Stomach (tissue), 9 donors: Measurements from ENCODE around the gene CARHSP1. TPM values are rescaled to one million over a fixed set of nuclear protein-coding genes. Genes with fewer than 3 reads are reported as not detected.
A peak's percentile ranks its signal among the peaks of the same experiment; 100 is the strongest.

ENCODE experiments used
- DNase-seq, 2 donors: peaks; one replicate each; pipeline versions ENCODE4 v3.0.0 to v3.0.0-alpha.2; 2013 to 2019
- H3K27ac ChIP-seq, 5 donors: fragments of 200-600 bp in 4 of 5; sonication (generic) in 4 of 5; one replicate each; pipeline ENCODE4 v1.5.1; 2013 to 2019; ENCODE audit warnings: mild to moderate bottlenecking in 1 of 5, moderate library complexity in 1 of 5
- H3K27me3 ChIP-seq, 3 donors: fragments of 200-600 bp; sonication (generic); one replicate each; pipeline ENCODE4 v1.5.1; 2017 to 2019; ENCODE audit warnings: mixed run types in 1 of 3
- H3K36me3 ChIP-seq, 4 donors: fragments of 200-600 bp; sonication (generic); 1 replicate in 3 of 4; 2 replicates in 1 of 4; pipeline ENCODE4 v1.5.1; 2016 to 2019
- H3K4me1 ChIP-seq, 4 donors: fragments of 200-600 bp; sonication (generic); one replicate each; pipeline ENCODE4 v1.5.1; 2016 to 2019
- H3K4me3 ChIP-seq, 4 donors: fragments of 200-600 bp; sonication (generic) in 3 of 4; one replicate each; pipeline ENCODE4 v1.5.1; 2016 to 2019; ENCODE audit warnings: mild to moderate bottlenecking in 1 of 4
- H3K9me3 ChIP-seq, 4 donors: fragments of 200-600 bp; sonication (generic); one replicate each; pipeline ENCODE4 v1.5.1; 2016 to 2019
- CTCF ChIP-seq, 7 experiments: fragments of 450-650 bp in 4 of 7; fragments of 200-600 bp in 3 of 7; sonication (generic) in 3 of 7; IDR thresholded peaks; one replicate each; pipeline ENCODE4 v1.5.1; 2016 to 2019; ENCODE audit warnings: antibody characterized with exemption in 7 of 7, control low read depth in 2 of 7, mild to moderate bottlenecking in 1 of 7
- EP300 ChIP-seq: sonication (generic); formaldehyde crosslinking; IDR thresholded peaks from one replicate; pipeline ENCODE4 v1.6.1; 2017; ENCODE audit warnings: antibody characterized with exemption
- POLR2A ChIP-seq, 4 donors: fragments of 450-650 bp; IDR thresholded peaks; one replicate each; pipeline ENCODE4 v1.6.1; 2016; ENCODE audit warnings: antibody characterized with exemption in 4 of 4, control low read depth in 2 of 4, mild to moderate bottlenecking in 1 of 4, moderate library complexity in 1 of 4
- POLR2AphosphoS5 ChIP-seq, 3 donors: sonication (generic); formaldehyde crosslinking; IDR thresholded peaks; one replicate each; pipeline ENCODE4 v1.6.1; 2016; ENCODE audit warnings: antibody characterized with exemption in 3 of 3
- WGBS, 5 donors: extraction: QIAGEN DNeasy Blood & Tissue Kit in 3 of 5; methylation state at CpG; one replicate each; pipeline versions ENCODE4 v1.1.5 to v1.1.7; 2013 to 2018; 5-methylcytosine and 5-hydroxymethylcytosine counted together
- intact Hi-C: fragments of 100-400 bp; cut with DNase I; formaldehyde crosslinking; loops from one replicate; pipeline ENCODE4 v1.15.1; 2023; ENCODE audit warnings: low total_unique reads
- polyA plus RNA-seq, 3 donors: library from polyadenylated mRNA; stranded (reverse); fragments of 200-250 nt; gene quantifications; one replicate each; pipeline ENCODE4 v1.2.3, GENCODE V29; 2013
- total RNA-seq, 5 donors: library from RNA; depleted of rRNA; stranded (reverse); fragments of >200 nt; gene quantifications; one replicate each; pipeline versions ENCODE4 v1.1.0 to v1.2.3, GENCODE V29; 2014 to 2016
- donor health status: healthy with polysubstance abuse.
- donor health status: Bipolar disorder and iron deficiency.
- donor health status: healthy.

CARHSP1 gene
- total and polyA plus RNA-seq, 8 donors = 2.0 to 190 (median 58.5) TPM

- peak in 1 of 2 donors; percentile 78 for DNase-seq
- peaks cover 0 to 30% (median 0%) of the 10 kb centered on the region in 3 donors for H3K27me3 ChIP-seq
- 9 to 15% (median 11%) methylated on average over 17 to 20 of the region's 20 CpGs for WGBS, 5 donors
- intact Hi-C loops = loop anchor here (10.0 kb wide), 2 partner anchors 81 to 321 kb away; no protein-coding TSS in a partner anchor
- H3K4me1 ChIP-seq = peaks cover 18 to 41% (median 31%) of the 10 kb centered on the region in 4 donors
- no peaks in the 10 kb centered on the region for H3K9me3 ChIP-seq
- H3K36me3 ChIP-seq = peaks cover 5 to 32% (median 24%) of the 10 kb centered on the region in 4 donors
- H3K27ac ChIP-seq = no peak overlapping the region
- H3K4me3 ChIP-seq = no peak overlapping the region
- TF ChIP-seq EP300 = no peak
- no peak for TF ChIP-seq CTCF (IDR thresholded peaks at IDR 0.05)
- no peak for TF ChIP-seq POLR2A (IDR thresholded peaks at IDR 0.05)
- no peak for TF ChIP-seq POLR2AphosphoS5 (IDR thresholded peaks at IDR 0.05)
These were observed 17.1 kb upstream of the CARHSP1 start for GRCh38 chr16:8885674-8886592.

GRCh38 chr16:8882725-8883377, 14.0 kb upstream of the CARHSP1 start:
- Histone ChIP-seq H3K27me3 (peaks cover 0 to 30% (median 0%) of the 10 kb centered on the region in 3 donors), H3K36me3 (peaks cover 0 to 9% (median 5%) of the 10 kb centered on the region in 4 donors), H3K4me3 (no peak overlapping the region), H3K4me1 (peaks cover 18 to 42% (median 37%) of the 10 kb centered on the region in 4 donors), H3K27ac (no peak overlapping the region), H3K9me3 (no peaks in the 10 kb centered on the region)
- WGBS, 5 donors = 82 to 93% (median 88%) methylated on average over 8 to 17 of the region's 17 CpGs
- DNase-seq = no peak
- TF ChIP-seq EP300 = no peak
- intact Hi-C loops = loop anchor here (5.0 to 10.0 kb wide), 3 partner anchors 78 to 318 kb away; no protein-coding TSS in a partner anchor

GRCh38 chr16:8882041-8882617, 13.3 kb upstream of the CARHSP1 start, which contains the start of gene LITAFD:
Gene LITAFD, plus strand, starts transcription at chr16:8882351. Its CDS starts 2,005 bp downstream, at chr16:8884356.
- H3K4me3 ChIP-seq = no peak within 1 kb of the TSS
- H3K27ac ChIP-seq = no peak within 1 kb of the TSS
- intact Hi-C loops = loop anchor here (5.0 to 10.0 kb wide), 3 partner anchors 77 to 317 kb away; no protein-coding TSS in a partner anchor
- H3K27me3 ChIP-seq = peaks cover 0 to 30% (median 0%) of the 10 kb centered on the region in 3 donors
- peaks cover 0 to 2% (median under 1%) of the 10 kb centered on the region in 4 donors for H3K36me3 ChIP-seq
- H3K9me3 ChIP-seq = no peaks in the 10 kb centered on the region
- TF ChIP-seq CTCF (IDR thresholded peaks at IDR 0.05) = no peak
- TF ChIP-seq EP300 = no peak
- no peak for TF ChIP-seq POLR2AphosphoS5 (IDR thresholded peaks at IDR 0.05)
- TF ChIP-seq POLR2A (IDR thresholded peaks at IDR 0.05) = no peak
- DNase-seq = no peak
- peaks cover 18 to 38% (median 36%) of the 10 kb centered on the region in 4 donors for H3K4me1 ChIP-seq
- 59 to 75% (median 67%) methylated on average over 8 to 10 of the region's 10 CpGs for WGBS, 5 donors

GRCh38 chr16:8880839-8881510, 12.2 kb upstream of the CARHSP1 start:
- H3K9me3 ChIP-seq = no peaks in the 10 kb centered on the region
- peaks cover 10 to 27% (median 26%) of the 10 kb centered on the region in 4 donors for H3K4me1 ChIP-seq
- whole genome bisulfite sequencing, 5 donors = 88 to 93% (median 91%) methylated on average over 8 of the region's 8 CpGs
- H3K4me3 ChIP-seq = no peak overlapping the region
- H3K27me3 ChIP-seq = peaks cover 0 to 30% (median 0%) of the 10 kb centered on the region in 3 donors
- no peaks in the 10 kb centered on the region for H3K36me3 ChIP-seq
- H3K27ac ChIP-seq = no peak overlapping the region
- intact Hi-C loops = loop anchor here (5.0 to 10.0 kb wide), 3 partner anchors 76 to 316 kb away; no protein-coding TSS in a partner anchor
- TF ChIP-seq POLR2AphosphoS5 (IDR thresholded peaks at IDR 0.05) (no peak), POLR2A (IDR thresholded peaks at IDR 0.05) (no peak), CTCF (IDR thresholded peaks at IDR 0.05) (no peak)
- no peak for DNase-seq
